D341Med (cell line): ENCODE results near the gene PRRX1.

Source experiments
- DNase-seq: peaks from one replicate; pipeline ENCODE4 v3.0.0; 2012; ENCODE audit warnings: low spot score

PRRX1 gene

GRCh38 chr1:170691258-170691657 is 27.3 kb downstream of the PRRX1 start:
- DNase-seq, result no peak

GRCh38 chr1:170692866-170693575 is 29.1 kb downstream of the PRRX1 start:
- no peak for DNase-seq

- DNase-seq, result no peak
These were observed 30.4 kb downstream of the PRRX1 start for GRCh38 chr1:170694172-170694926.

- DNase-seq, result no peak
These were observed 32.1 kb downstream of the PRRX1 start for GRCh38 chr1:170695955-170696590.

- DNase-seq, result no peak
These were observed 32.8 kb downstream of the PRRX1 start for GRCh38 chr1:170696591-170697290.

GRCh38 chr1:170697316-170697715 is 33.4 kb downstream of the PRRX1 start:
- DNase-seq, result no peak

GRCh38 chr1:170698301-170699275 is 34.7 kb downstream of the PRRX1 start:
- DNase-seq, result peak; percentile 47

- DNase-seq, result no peak
These were observed 35.8 kb downstream of the PRRX1 start for GRCh38 chr1:170699696-170700095.

GRCh38 chr1:170700842-170701615 is 37.1 kb downstream of the PRRX1 start:
- DNase-seq, result no peak

GRCh38 chr1:170701962-170702361 is 38.0 kb downstream of the PRRX1 start:
- DNase-seq, result no peak

- no peak for DNase-seq
These were observed 39.7 kb downstream of the PRRX1 start for GRCh38 chr1:170703591-170703990.

- DNase-seq, result no peak
These were observed 40.3 kb downstream of the PRRX1 start for GRCh38 chr1:170704256-170704655.

GRCh38 chr1:170705981-170706380 is 42.0 kb downstream of the PRRX1 start:
- DNase-seq, result no peak

GRCh38 chr1:170707117-170707516 is 43.2 kb downstream of the PRRX1 start:
- DNase-seq, result no peak

- DNase-seq, result no peak
These were observed 44.2 kb downstream of the PRRX1 start for GRCh38 chr1:170707959-170708655.

GRCh38 chr1:170711682-170712081 is 47.8 kb downstream of the PRRX1 start:
- no peak for DNase-seq

- no peak for DNase-seq
These were observed 50.2 kb downstream of the PRRX1 start for GRCh38 chr1:170714163-170714562.

GRCh38 chr1:170714938-170715337 is 51.0 kb downstream of the PRRX1 start:
- no peak for DNase-seq

- no peak for DNase-seq
These were observed 53.0 kb downstream of the PRRX1 start for GRCh38 chr1:170716835-170717429.
